Omental fat pad (tissue), 4 donors: ENCODE data around the gene MAP3K9. TPM values are rescaled to one million over a fixed set of nuclear protein-coding genes. Genes with fewer than 3 reads are reported as not detected.
"Not testable (repeated sequence)": the region's sequence is repeated elsewhere in the genome, so short reads cannot be mapped to it uniquely, and the experiment has no call there.

ENCODE experiments used
- ATAC-seq: fragments of 150-250 bp; one replicate; pipeline ENCODE4 v1.9.1; 2016; ENCODE audit warnings: mild to moderate bottlenecking, moderate library complexity; ENCODE audit not compliant: low FRiP score
- DNase-seq: peaks from one replicate; pipeline ENCODE4 v3.0.0-alpha.2; 2019; ENCODE audit warnings: low spot score
- total RNA-seq, 4 donors: library from RNA; depleted of rRNA; stranded (reverse); fragments of >200 nt; gene quantifications; one replicate each; pipeline ENCODE4 v1.1.0, GENCODE V29; 2016
- TF ChIP-seq, protein P1 (sequence below), 3 donors: fragments of 450-650 bp; IDR thresholded peaks; one replicate each; pipeline ENCODE4 v1.5.1; 2016 to 2017; ENCODE audit warnings: antibody characterized with exemption in 3 of 3, mild to moderate bottlenecking in 3 of 3, moderate library complexity in 2 of 3

Gene MAP3K9
- 1 to 10 TPM in 2 of 4 donors, under 1 TPM in 2; 0.32 to 5.8 (median 1.1) TPM for total RNA-seq

DNA sequence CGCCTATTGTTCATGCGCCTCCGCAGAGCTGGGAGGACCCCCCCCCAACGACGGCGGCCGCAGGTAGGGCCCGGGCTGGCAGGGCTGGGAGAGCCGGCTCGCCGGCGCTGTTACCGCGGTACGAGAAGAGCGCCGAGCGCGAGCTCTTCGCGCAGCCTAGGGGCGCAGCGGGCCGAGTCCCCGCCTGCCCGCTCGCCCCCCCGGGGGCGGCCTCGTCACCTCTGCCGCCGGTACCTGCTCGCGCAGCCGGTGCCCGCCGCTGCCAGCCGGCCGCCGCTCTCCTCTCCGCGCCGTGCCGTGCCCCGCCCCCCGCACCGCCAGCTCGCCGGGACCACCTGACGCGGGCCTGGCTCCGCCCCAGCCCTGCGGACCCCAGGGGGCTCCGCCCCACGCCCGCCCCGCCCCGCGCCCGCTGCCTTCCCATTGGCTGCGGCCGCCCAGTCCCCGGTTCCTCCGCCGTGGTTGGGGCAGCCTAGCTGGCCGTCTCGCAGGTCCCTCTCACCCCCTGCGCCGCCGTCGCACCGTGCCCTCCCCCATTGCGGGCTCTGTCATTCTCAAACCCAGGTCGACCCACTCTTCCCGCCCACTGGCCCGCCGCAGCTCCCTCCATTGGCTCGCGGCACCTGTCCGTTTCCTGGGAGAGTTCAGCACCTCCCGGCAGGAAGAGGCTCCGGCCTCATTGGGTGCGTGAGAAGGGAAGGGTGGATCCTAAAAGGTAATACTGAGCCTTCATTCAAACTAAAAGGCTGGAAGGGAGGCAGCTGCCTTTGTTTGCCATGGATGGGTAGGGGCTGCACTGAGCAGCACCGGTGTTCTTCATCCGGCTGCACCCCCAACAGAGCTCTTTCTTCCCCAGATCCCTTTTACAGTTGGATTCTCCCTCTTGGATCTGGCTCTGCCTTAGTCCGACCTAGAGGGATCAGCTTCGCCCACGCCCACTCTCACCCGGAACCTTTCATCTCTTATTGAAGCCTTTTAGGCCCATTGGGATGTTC is at the start of gene MAP3K9:
Gene MAP3K9, minus strand, starts transcription at position 289 of the 995 bp plus-strand sequence. CDS start 342 bp downstream, outside the sequence.
- TF ChIP-seq, protein P1, sequence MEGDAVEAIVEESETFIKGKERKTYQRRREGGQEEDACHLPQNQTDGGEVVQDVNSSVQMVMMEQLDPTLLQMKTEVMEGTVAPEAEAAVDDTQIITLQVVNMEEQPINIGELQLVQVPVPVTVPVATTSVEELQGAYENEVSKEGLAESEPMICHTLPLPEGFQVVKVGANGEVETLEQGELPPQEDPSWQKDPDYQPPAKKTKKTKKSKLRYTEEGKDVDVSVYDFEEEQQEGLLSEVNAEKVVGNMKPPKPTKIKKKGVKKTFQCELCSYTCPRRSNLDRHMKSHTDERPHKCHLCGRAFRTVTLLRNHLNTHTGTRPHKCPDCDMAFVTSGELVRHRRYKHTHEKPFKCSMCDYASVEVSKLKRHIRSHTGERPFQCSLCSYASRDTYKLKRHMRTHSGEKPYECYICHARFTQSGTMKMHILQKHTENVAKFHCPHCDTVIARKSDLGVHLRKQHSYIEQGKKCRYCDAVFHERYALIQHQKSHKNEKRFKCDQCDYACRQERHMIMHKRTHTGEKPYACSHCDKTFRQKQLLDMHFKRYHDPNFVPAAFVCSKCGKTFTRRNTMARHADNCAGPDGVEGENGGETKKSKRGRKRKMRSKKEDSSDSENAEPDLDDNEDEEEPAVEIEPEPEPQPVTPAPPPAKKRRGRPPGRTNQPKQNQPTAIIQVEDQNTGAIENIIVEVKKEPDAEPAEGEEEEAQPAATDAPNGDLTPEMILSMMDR (IDR thresholded peaks at IDR 0.05), result no peak
- DNase-seq, result peak; percentile 64
- ATAC-seq, result peak; percentile 94

GRCh38 chr14:70858641-70859040 is 49.3 kb upstream of the MAP3K9 start:
- no peak for DNase-seq
- TF ChIP-seq, protein P1 (IDR thresholded peaks at IDR 0.05), result no peak
- no peak for ATAC-seq

GRCh38 chr14:70857496-70857890 is 48.2 kb upstream of the MAP3K9 start:
- DNase-seq, result no peak
- TF ChIP-seq, protein P1 (IDR thresholded peaks at IDR 0.05), result no peak
- no peak for ATAC-seq

DNA sequence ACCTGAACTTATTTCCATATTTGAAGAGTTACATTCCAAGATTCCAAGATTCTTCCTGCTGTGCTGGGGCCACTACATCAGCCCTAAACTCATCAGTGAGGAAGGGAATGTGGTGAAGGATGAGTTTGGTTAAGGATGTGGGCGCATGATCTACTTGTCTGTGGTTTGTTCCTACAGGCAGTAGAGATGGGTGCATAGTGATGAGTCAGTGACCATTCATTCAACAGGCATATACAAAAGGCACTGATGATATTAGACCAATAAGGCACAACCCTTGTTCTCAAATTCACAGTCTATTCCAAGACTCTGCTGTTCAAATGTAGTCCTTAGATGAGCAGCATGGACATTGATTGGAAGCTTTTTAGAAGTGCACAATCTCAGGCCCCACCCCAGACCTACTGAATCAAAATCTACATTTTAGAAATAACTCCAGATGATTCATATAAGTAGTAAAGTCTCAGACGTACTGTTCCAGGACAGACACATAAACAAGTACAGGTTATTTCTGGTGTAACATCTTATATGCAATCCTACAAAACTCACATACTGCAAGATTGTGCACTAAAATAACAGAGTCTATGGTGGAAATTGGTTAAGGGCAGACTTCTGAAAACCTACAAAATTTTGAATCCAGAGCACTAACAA is 47.7 kb upstream of the MAP3K9 start:
- DNase-seq (no peak), ATAC-seq (no peak)
- TF ChIP-seq, protein P1 (IDR thresholded peaks at IDR 0.05), result no peak

DNA sequence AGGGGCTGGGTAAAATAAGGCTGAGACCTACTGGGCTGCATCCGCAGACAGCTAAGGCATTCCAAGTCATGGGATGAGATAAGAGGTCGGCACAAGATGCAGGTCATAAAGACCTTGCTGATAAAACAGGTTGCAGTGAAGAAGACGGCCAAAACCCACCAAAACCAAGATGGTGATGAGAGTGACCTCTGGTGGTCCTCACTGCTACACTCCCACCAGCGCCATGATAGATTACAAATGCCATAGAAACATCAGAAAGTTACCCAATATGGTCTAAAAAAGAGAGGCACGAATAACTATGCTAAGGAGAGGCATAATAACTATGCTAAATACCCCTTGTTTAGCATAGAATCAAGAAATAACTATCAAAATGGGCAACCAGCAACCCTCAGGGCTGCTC is 46.2 kb upstream of the MAP3K9 start:
- DNase-seq (no peak), ATAC-seq (no peak)
- TF ChIP-seq, protein P1 (IDR thresholded peaks at IDR 0.05), result no peak

GRCh38 chr14:70853658-70854057 is 44.3 kb upstream of the MAP3K9 start:
- not testable (repeated sequence) for DNase-seq, ATAC-seq

- no peak for DNase-seq
- no peak for ATAC-seq
- TF ChIP-seq, protein P1 (IDR thresholded peaks at IDR 0.05), result no peak
Observed at GRCh38 chr14:70847406-70848090, 38.2 kb upstream of the MAP3K9 start.
